ELF-1 (cell line): Measurements from ENCODE around the gene FLNA.
"Not testable (repeated sequence)": the region's sequence is repeated elsewhere in the genome, so short reads cannot be mapped to it uniquely, and the experiment has no call there.

Experiments used
- DNase-seq: peaks from one replicate; pipeline ENCODE4 v3.0.0-alpha.2; 2016; ENCODE audit warnings: low read depth, low spot score

FLNA gene

GRCh38 chrX:154360155-154360713 is 14.2 kb downstream of the FLNA start:
- DNase-seq, result no peak

- DNase-seq, result no peak
Measured at GRCh38 chrX:154359362-154360154, 14.9 kb downstream of the FLNA start.

- no peak for DNase-seq
Measured at GRCh38 chrX:154358829-154359228, 15.6 kb downstream of the FLNA start.

- no peak for DNase-seq
Measured at GRCh38 chrX:154358011-154358410, 16.4 kb downstream of the FLNA start.

- DNase-seq, result no peak
Measured at GRCh38 chrX:154357205-154357604, 17.2 kb downstream of the FLNA start.

GRCh38 chrX:154356596-154356995 is 17.8 kb downstream of the FLNA start:
- no peak for DNase-seq

- DNase-seq, result no peak
Measured at GRCh38 chrX:154355776-154356140, 18.7 kb downstream of the FLNA start.

GRCh38 chrX:154355094-154355775 is 19.2 kb downstream of the FLNA start:
- DNase-seq, result no peak

GRCh38 chrX:154354516-154354915 is 19.9 kb downstream of the FLNA start:
- DNase-seq, result no peak

- DNase-seq, result no peak
Measured at GRCh38 chrX:154354013-154354412, 20.4 kb downstream of the FLNA start.

- DNase-seq, result no peak
Measured at GRCh38 chrX:154353172-154353843, 21.1 kb downstream of the FLNA start.

- DNase-seq, result no peak
Measured at GRCh38 chrX:154352466-154352865, 22.0 kb downstream of the FLNA start.

GRCh38 chrX:154352012-154352401 is 22.4 kb downstream of the FLNA start:
- no peak for DNase-seq

GRCh38 chrX:154351183-154352011 is 23.0 kb downstream of the FLNA start:
- DNase-seq, result no peak

GRCh38 chrX:154350429-154351182 is 23.8 kb downstream of the FLNA start:
- DNase-seq, result no peak

- DNase-seq, result no peak
Measured at GRCh38 chrX:154349979-154350378, 24.5 kb downstream of the FLNA start.

- no peak for DNase-seq
Measured at GRCh38 chrX:154349359-154349935, 25.0 kb downstream of the FLNA start.

- DNase-seq, result peak; percentile 48
Measured at GRCh38 chrX:154348646-154349358, 25.6 kb downstream of the FLNA start.

- DNase-seq, result no peak
Measured at GRCh38 chrX:154348114-154348531, 26.3 kb downstream of the FLNA start.

- DNase-seq, result not testable (repeated sequence)
Measured at GRCh38 chrX:154343620-154344019, 30.8 kb downstream of the FLNA start.
